22Rv1 (cell line): ENCODE measurements around the gene SOX5.

ENCODE experiments used
- CTCF ChIP-seq: fragments of 450-650 bp; IDR thresholded peaks from 2 replicates; pipeline ENCODE4 v1.5.1; 2017; ENCODE audit warnings: mild to moderate bottlenecking
- ZFX ChIP-seq: fragments of 450-650 bp; IDR thresholded peaks from 2 replicates; pipeline ENCODE4 v1.6.1; 2017; ENCODE audit warnings: antibody characterized with exemption, borderline replicate concordance

- TF ChIP-seq CTCF, result no peak
- no peak for TF ChIP-seq ZFX
These were observed 195.7 kb downstream of the SOX5 start for GRCh38 chr12:23753628-23754365.
